ENCODE measurements around the gene THRB. TPM values are rescaled to one million over a fixed set of nuclear protein-coding genes. Genes with fewer than 3 reads are reported as not detected.

Gene THRB
- total RNA-seq, 4 donors from 2014 or later, result 9.8 to 52.4 (median 31.3) TPM

GRCh38 chr3:24523215-24523614 is 28.6 kb upstream of the THRB start:
- no peak for DNase-seq
- H3K9me3 ChIP-seq, result no peaks in the 10 kb centered on the region
- in situ Hi-C loops (cut with MboI; ENCODE audit: low pct_ligation_motif_present in 1 of 4, low pct_unique_long_range_greater_than_20kb in 1 of 4, low sequenced_read_pairs in 3 of 4), result no loop called here
- peaks cover 4 to 17% (median 7%) of the 10 kb centered on the region in 4 donors for H3K4me1 ChIP-seq
- peaks cover 10% of the 10 kb centered on the region for H3K27me3 ChIP-seq
- intact Hi-C loops (cut with DNase I; ENCODE audit: low total_unique reads), result no loop called here
- H3K27ac ChIP-seq, result no peak overlapping the region
- 74 to 85% methylated on average over 2 of the region's 2 CpGs for WGBS, 2 donors (ENCODE audit: low coverage in 1 of 2)
- no peaks in the 10 kb centered on the region for H3K36me3 ChIP-seq
- H3K4me3 ChIP-seq, result no peak overlapping the region
- TF ChIP-seq POLR2A (IDR thresholded peaks at IDR 0.05) (no peak), EP300 (IDR thresholded peaks at IDR 0.05; ENCODE audit: low read depth) (no peak), POLR2AphosphoS5 (IDR thresholded peaks at IDR 0.05) (no peak)
- TF ChIP-seq, protein P1, sequence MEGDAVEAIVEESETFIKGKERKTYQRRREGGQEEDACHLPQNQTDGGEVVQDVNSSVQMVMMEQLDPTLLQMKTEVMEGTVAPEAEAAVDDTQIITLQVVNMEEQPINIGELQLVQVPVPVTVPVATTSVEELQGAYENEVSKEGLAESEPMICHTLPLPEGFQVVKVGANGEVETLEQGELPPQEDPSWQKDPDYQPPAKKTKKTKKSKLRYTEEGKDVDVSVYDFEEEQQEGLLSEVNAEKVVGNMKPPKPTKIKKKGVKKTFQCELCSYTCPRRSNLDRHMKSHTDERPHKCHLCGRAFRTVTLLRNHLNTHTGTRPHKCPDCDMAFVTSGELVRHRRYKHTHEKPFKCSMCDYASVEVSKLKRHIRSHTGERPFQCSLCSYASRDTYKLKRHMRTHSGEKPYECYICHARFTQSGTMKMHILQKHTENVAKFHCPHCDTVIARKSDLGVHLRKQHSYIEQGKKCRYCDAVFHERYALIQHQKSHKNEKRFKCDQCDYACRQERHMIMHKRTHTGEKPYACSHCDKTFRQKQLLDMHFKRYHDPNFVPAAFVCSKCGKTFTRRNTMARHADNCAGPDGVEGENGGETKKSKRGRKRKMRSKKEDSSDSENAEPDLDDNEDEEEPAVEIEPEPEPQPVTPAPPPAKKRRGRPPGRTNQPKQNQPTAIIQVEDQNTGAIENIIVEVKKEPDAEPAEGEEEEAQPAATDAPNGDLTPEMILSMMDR (IDR thresholded peaks at IDR 0.05), result no peak

DNA sequence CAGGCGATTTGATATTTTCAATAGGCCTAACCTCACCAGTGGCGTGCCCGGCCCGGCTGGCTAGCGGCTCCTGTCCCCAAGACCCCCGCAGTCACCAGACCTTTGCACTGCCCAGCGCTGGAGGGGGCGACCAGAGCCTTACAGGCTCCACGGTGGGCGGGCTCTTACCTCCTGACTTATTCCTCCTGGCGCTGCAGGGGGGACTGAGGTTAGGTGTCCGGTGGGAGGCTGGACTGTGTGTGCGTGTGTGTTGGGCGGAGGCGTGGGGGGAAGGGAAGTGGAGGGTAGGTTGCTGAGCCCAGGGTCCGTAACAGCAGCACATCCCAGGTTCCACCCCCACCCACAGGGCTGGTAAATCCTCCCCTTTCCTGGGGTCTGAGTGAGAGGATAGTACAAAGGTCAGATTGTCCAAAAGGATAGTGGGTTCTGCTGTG is 27.5 kb upstream of the THRB start:
- no peak for DNase-seq
- H3K27ac ChIP-seq, result peak overlapping the region; percentile 71 to 84 (median 81)
- H3K4me3 ChIP-seq, result peak overlapping the region; percentile 54 to 85 (median 68)
- TF ChIP-seq, protein P1 (IDR thresholded peaks at IDR 0.05), result no peak
- TF ChIP-seq POLR2A (IDR thresholded peaks at IDR 0.05) (no peak), POLR2AphosphoS5 (IDR thresholded peaks at IDR 0.05) (no peak), EP300 (IDR thresholded peaks at IDR 0.05; ENCODE audit: low read depth) (no peak)
- WGBS, 2 donors (ENCODE audit: low coverage in 1 of 2), result 41% methylated on average over 14 of the region's 16 CpGs; no CpG with 5 or more reads in 1 of the 2 donors
- H3K36me3 ChIP-seq, result no peaks in the 10 kb centered on the region
- in situ Hi-C loops (cut with MboI; ENCODE audit: low pct_ligation_motif_present in 1 of 4, low pct_unique_long_range_greater_than_20kb in 1 of 4, low sequenced_read_pairs in 3 of 4) (no loop called here), intact Hi-C loops (cut with DNase I; ENCODE audit: low total_unique reads) (no loop called here)
- peaks cover 10% of the 10 kb centered on the region for H3K27me3 ChIP-seq
- peaks cover 4 to 17% (median 7%) of the 10 kb centered on the region in 4 donors for H3K4me1 ChIP-seq
- H3K9me3 ChIP-seq, result no peaks in the 10 kb centered on the region

- peak overlapping the region; percentile 54 to 85 (median 68) for H3K4me3 ChIP-seq
- DNase-seq, result peak; percentile 62
- peaks cover 10% of the 10 kb centered on the region for H3K27me3 ChIP-seq
- H3K9me3 ChIP-seq, result no peaks in the 10 kb centered on the region
- peaks cover 4 to 12% (median 7%) of the 10 kb centered on the region in 4 donors for H3K4me1 ChIP-seq
- H3K36me3 ChIP-seq, result no peaks in the 10 kb centered on the region
- TF ChIP-seq POLR2AphosphoS5 (IDR thresholded peaks at IDR 0.05) (no peak), POLR2A (IDR thresholded peaks at IDR 0.05) (peak; percentile 36), EP300 (IDR thresholded peaks at IDR 0.05; ENCODE audit: low read depth) (no peak)
- TF ChIP-seq, protein P1 (IDR thresholded peaks at IDR 0.05), result no peak
- 1% methylated on average over 41 of the region's 79 CpGs; no CpG with 5 or more reads in 1 of the 2 donors for WGBS, 2 donors (ENCODE audit: low coverage in 1 of 2)
- in situ Hi-C loops (cut with MboI; ENCODE audit: low pct_ligation_motif_present in 1 of 4, low pct_unique_long_range_greater_than_20kb in 1 of 4, low sequenced_read_pairs in 3 of 4), result no loop called here
- peak overlapping the region; percentile 71 to 84 (median 81) for H3K27ac ChIP-seq
- intact Hi-C loops (cut with DNase I; ENCODE audit: low total_unique reads), result no loop called here
Observed at GRCh38 chr3:24521420-24522145, 26.9 kb upstream of the THRB start.

GRCh38 chr3:24520976-24521419 is 26.3 kb upstream of the THRB start:
- Histone ChIP-seq H3K27me3 (peaks cover 10% of the 10 kb centered on the region), H3K9me3 (no peaks in the 10 kb centered on the region), H3K4me1 (peaks cover 4 to 11% (median 7%) of the 10 kb centered on the region in 4 donors), H3K36me3 (no peaks in the 10 kb centered on the region), H3K27ac (peak overlapping the region; percentile 71 to 84 (median 81)), H3K4me3 (peak overlapping the region; percentile 54 to 85 (median 68))
- in situ Hi-C loops (cut with MboI; ENCODE audit: low pct_ligation_motif_present in 1 of 4, low pct_unique_long_range_greater_than_20kb in 1 of 4, low sequenced_read_pairs in 3 of 4), result no loop called here
- intact Hi-C loops (cut with DNase I; ENCODE audit: low total_unique reads), result no loop called here
- 4% methylated on average over 8 of the region's 8 CpGs; no CpG with 5 or more reads in 1 of the 2 donors for WGBS, 2 donors (ENCODE audit: low coverage in 1 of 2)
- no peak for TF ChIP-seq POLR2AphosphoS5 (IDR thresholded peaks at IDR 0.05)
- no peak for TF ChIP-seq EP300 (IDR thresholded peaks at IDR 0.05; ENCODE audit: low read depth)
- TF ChIP-seq, protein P1 (IDR thresholded peaks at IDR 0.05), result no peak
- no peak for TF ChIP-seq POLR2A (IDR thresholded peaks at IDR 0.05)
- DNase-seq, result no peak
